NCI-H1092 (cell line): ENCODE results near the gene ECM2.

Experiments used
- DNase-seq: peaks from one replicate; lab custom pipeline; 2025; lab: John Stamatoyannopoulos, UW

ECM2 gene

DNA sequence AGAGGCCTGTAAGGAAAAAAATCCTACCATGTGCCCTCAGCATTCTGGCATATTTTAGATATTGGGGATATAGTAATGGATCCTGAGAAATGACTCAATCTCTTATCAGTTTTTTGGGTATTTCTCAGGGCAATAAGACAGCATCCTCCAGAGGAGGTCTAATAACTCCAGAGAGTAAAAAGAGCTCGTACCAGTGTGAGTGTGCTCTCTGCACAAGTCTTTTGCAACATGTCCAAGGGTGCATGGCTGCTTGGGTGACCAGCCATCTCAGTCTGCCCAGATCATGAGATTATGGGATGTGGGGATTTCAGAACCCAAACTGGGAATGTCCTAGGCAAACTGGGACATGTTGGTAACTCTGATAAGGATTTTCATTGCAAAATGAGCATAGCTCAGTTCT, 68.7 kb downstream of the ECM2 start:
- no peak for DNase-seq

DNA sequence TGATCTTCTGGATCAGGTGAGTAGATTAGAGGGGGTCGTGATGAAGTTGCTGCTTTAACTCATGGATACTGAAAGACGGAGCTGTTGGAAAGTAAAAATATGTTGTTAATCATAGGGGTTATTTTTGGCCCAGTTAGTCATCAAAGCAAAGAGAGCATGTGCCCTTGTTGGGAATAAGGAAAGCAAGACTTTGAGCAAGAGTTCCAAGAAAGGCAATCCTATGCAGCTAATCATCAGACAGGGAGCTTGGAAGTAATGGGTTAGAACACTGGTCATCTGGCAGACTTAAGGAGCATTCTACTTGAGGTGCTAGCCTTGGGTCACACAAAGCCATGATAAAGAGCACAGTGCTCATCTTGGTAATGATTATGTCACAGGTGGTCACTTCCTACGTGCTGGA, 71.8 kb downstream of the ECM2 start:
- no peak for DNase-seq

DNA sequence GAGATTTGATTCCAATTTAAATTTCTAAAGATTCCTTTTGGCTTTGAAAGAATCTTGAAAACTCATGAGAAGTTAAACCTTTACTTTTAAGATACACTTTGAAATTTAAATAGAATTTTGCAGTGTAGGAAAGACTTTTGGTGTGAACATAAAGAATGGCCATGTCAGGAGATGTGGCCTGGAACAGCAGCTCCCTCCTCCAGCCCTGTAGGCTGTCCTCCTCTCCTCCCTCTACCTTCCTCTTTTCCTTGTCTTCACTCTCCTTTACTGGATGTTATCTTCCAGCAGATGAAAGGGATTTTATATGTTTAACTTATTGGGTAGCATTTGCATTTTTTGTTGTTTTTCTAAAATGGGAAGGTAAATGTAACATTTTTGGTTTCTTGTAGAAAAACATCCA, 72.4 kb downstream of the ECM2 start:
- DNase-seq, result no peak

DNA sequence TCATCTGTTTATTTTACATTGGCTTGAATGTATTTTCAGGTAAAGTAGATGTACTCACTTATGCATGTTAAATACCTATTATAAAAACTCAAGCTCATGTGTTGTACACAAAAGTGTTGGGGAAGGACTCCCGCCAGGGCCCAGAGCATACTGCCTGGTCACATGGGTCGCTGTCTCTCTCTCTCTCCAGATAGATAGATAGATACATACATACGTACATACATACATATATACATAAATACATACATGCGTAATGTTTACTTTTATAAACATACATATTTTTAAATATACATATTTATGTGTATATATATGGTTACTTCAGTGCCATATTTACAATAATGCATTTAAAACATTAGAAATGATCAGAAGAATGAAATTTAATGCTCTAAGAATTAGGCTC, 78.2 kb downstream of the ECM2 start:
- no peak for DNase-seq

DNA sequence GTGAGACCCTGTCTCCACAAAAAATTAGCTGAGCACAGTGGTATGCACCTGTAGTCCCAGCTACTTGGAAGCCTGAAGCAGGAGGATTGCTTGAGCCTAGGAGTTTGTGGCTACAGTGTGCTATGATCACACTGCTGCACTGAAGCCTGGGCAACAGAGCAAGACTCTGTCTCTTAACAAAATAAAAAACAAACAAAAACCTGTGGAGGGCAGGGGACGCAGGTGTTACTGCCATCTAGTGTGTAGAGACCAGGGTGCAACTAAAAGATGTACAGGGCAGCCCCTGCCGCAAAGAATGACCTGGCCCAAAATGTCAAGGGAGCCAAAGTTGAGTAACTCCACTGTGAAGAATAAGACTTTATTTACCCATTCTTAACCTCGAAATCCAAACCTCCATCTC, 80.6 kb downstream of the ECM2 start:
- no peak for DNase-seq

DNA sequence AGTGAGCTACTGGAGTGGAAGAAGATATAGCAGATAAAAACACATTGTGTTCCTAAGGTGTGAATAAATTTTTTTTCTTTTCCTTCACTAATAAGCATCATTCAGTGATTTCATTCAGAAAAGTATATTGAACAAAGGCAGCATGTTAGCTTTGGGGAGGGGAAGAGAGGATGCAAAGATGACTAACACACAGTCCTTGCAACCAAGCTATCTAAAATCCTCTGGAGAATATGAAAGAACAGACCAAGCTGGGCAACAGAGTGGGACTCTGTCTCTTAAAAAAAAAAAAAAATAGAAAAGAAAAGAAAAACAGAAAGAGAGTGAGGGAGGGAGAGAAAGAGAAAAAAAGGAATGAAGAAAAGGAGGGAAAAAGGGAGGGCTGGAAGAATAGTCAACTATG, 89.3 kb downstream of the ECM2 start:
- DNase-seq, result no peak
